ENCODE data around the gene RDH12. TPM values are rescaled to one million over a fixed set of nuclear protein-coding genes. Genes with fewer than 3 reads are reported as not detected.

Gene RDH12
- total RNA-seq, 1 donor from 2014 or later, result not detected

GRCh38 chr14:67719866-67720265 lies 18.2 kb downstream of the RDH12 start:
- no peak for DNase-seq (ENCODE audit: low spot score in 2 of 2)
- H3K4me3 ChIP-seq, result no peak overlapping the region
- no peak for TF ChIP-seq CTCF (IDR thresholded peaks at IDR 0.05)
- H3K36me3 ChIP-seq, result no peaks in the 10 kb centered on the region
- no peak overlapping the region for H3K27ac ChIP-seq
- H3K27me3 ChIP-seq, result no peaks in the 10 kb centered on the region
- intact Hi-C loops (cut with DNase I), result no loop called here
- H3K9me3 ChIP-seq, result no peaks in the 10 kb centered on the region
- peaks cover 0 to 2% of the 10 kb centered on the region in 2 donors for H3K4me1 ChIP-seq

- intact Hi-C loops (cut with DNase I), result no loop called here
- H3K36me3 ChIP-seq, result no peaks in the 10 kb centered on the region
Measured at GRCh38 chr14:67721875-67722274, 20.2 kb downstream of the RDH12 start.

GRCh38 chr14:67722293-67722692 lies 20.6 kb downstream of the RDH12 start:
- Histone ChIP-seq H3K27ac (no peak overlapping the region), H3K9me3 (no peaks in the 10 kb centered on the region), H3K4me1 (peaks cover 0 to 2% of the 10 kb centered on the region in 2 donors), H3K27me3 (no peaks in the 10 kb centered on the region), H3K36me3 (no peaks in the 10 kb centered on the region), H3K4me3 (peak overlapping the region in 1 of 2 donors; percentile 28)
- intact Hi-C loops (cut with DNase I), result no loop called here
- peak in 1 of 2 donors; percentile 64 for DNase-seq (ENCODE audit: low spot score in 2 of 2)
- TF ChIP-seq CTCF (IDR thresholded peaks at IDR 0.05), result no peak

More at GRCh38 chr14:67721875-67722274, 20.2 kb downstream of the RDH12 start:
- no peaks in the 10 kb centered on the region for H3K27me3 ChIP-seq
- H3K4me3 ChIP-seq, result no peak overlapping the region
- TF ChIP-seq CTCF (IDR thresholded peaks at IDR 0.05), result no peak
- H3K27ac ChIP-seq, result no peak overlapping the region
- peaks cover 0 to 2% of the 10 kb centered on the region in 2 donors for H3K4me1 ChIP-seq
- no peak for DNase-seq (ENCODE audit: low spot score in 2 of 2)
- H3K9me3 ChIP-seq, result no peaks in the 10 kb centered on the region

GRCh38 chr14:67725171-67725570 lies 23.5 kb downstream of the RDH12 start:
- peaks cover 0 to 2% of the 10 kb centered on the region in 2 donors for H3K4me1 ChIP-seq
- no peaks in the 10 kb centered on the region for H3K27me3 ChIP-seq
- H3K36me3 ChIP-seq, result no peaks in the 10 kb centered on the region
- no peaks in the 10 kb centered on the region for H3K9me3 ChIP-seq
- no peak overlapping the region for H3K4me3 ChIP-seq
- DNase-seq (ENCODE audit: low spot score in 2 of 2), result no peak
- intact Hi-C loops (cut with DNase I), result no loop called here
- H3K27ac ChIP-seq, result no peak overlapping the region
- no peak for TF ChIP-seq CTCF (IDR thresholded peaks at IDR 0.05)

GRCh38 chr14:67727361-67727760 lies 25.7 kb downstream of the RDH12 start:
- Histone ChIP-seq H3K9me3 (no peaks in the 10 kb centered on the region), H3K36me3 (no peaks in the 10 kb centered on the region), H3K4me3 (no peak overlapping the region), H3K27ac (no peak overlapping the region), H3K27me3 (no peaks in the 10 kb centered on the region), H3K4me1 (no peaks in the 10 kb centered on the region)
- TF ChIP-seq CTCF (IDR thresholded peaks at IDR 0.05), result no peak
- DNase-seq (ENCODE audit: low spot score in 2 of 2), result no peak
- intact Hi-C loops (cut with DNase I), result no loop called here

GRCh38 chr14:67728258-67728657 lies 26.6 kb downstream of the RDH12 start:
- no peak for DNase-seq (ENCODE audit: low spot score in 2 of 2)
- Histone ChIP-seq H3K27me3 (no peaks in the 10 kb centered on the region), H3K4me1 (no peaks in the 10 kb centered on the region), H3K4me3 (no peak overlapping the region), H3K9me3 (no peaks in the 10 kb centered on the region), H3K36me3 (no peaks in the 10 kb centered on the region), H3K27ac (no peak overlapping the region)
- no peak for TF ChIP-seq CTCF (IDR thresholded peaks at IDR 0.05)
- intact Hi-C loops (cut with DNase I), result no loop called here

Measured in ascending aorta (tissue), 2 donors.